GM18505 (cell line): ENCODE results near the gene BAHCC1.

Experiments used
- ATAC-seq: cut with Tn5 transposase; IDR thresholded peaks from one replicate; pipeline ENCODE4 v1.9.1; 2021; ENCODE audit not compliant: unreplicated experiment
- POLR2A ChIP-seq: IDR thresholded peaks from 4 replicates; pipeline ENCODE4 v1.6.1; 2011; ENCODE audit warnings: borderline replicate concordance; ENCODE audit not compliant: insufficient read depth, insufficient read length; ENCODE audit errors: extremely low read depth

Gene BAHCC1

DNA sequence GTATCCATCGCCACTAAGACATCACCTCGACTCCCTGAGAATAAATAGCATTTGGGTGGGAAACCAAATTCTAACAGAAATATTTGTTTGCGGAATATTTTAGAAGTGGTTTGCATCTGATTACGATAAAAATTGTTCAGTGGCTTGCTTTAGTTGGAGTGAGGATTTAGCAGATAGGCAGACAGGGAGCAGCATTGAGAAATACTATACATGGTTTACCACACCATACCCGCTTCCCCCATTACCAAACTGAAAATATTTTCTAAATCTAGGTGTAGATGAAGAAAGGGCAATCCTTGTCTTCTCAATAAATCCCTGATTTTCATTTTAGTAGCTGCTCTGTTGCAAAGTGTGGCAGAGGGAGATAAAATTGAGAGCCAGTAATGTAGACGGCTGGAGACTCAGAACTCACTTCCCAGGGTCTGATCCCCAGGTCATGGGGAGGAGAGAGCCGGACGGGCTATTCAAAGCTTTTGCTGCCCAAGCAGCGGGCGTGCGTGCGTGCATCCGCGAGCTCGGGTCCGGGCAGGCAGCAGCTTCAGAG, 808 bp upstream of the BAHCC1 start:
- TF ChIP-seq POLR2A, result no peak
- ATAC-seq, result no peak

DNA sequence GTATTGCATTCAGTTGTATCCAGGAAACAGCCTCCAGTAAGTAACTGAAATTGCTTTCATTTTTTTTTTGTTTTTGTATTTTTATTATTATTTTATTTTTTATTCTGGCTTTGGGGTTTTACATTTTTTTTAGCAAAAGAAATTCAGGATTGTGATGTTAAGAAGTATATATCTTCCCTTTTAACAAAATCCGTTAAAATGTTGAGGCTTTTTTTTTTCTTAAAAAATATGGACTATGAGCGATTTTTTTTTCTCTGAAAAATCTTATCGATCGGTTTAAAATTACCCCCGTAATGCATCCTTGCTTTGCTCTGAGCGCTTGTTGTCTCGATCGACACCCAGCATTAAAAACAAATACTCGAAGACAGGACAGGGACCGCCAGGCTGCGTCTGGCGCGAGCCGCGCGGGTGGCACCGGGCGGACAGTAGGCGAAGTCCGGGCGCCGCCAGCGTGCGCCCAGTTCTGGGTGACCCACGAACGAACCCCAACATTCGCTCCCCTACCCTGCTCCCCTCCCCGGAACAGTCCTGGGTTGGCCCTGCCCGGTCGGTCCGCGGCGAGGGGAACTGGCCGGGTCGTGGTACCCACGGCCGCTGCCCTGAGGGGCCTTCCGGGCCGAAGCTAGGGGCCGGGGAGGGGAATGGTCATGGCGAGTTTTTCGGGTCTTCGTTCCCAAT, 482 bp downstream of the BAHCC1 start:
- no peak for TF ChIP-seq POLR2A
- ATAC-seq, result no peak

DNA sequence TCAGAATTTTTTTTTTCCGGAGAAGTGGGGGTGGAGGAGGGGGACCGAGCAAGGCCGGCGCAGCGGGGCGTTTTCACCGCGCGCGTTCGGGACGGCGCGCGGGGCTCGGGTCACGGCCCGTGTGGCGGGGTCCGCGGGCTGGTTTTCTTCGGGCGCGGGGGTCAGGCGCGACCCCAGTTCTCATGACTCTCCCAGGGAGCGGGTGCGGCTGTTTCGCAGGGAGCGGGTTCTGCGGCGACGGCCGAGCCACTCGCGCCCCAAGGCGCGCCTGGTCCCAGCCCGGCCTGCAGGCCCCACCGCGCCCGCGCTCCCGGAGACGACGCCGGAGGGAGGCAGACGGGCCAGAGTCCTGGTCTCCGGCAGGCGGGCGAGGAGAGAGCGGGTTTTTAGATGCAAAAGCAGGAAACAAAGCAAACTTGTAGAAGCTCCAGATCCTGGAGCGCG, 1.0 kb downstream of the BAHCC1 start:
- no peak for ATAC-seq
- no peak for TF ChIP-seq POLR2A

DNA sequence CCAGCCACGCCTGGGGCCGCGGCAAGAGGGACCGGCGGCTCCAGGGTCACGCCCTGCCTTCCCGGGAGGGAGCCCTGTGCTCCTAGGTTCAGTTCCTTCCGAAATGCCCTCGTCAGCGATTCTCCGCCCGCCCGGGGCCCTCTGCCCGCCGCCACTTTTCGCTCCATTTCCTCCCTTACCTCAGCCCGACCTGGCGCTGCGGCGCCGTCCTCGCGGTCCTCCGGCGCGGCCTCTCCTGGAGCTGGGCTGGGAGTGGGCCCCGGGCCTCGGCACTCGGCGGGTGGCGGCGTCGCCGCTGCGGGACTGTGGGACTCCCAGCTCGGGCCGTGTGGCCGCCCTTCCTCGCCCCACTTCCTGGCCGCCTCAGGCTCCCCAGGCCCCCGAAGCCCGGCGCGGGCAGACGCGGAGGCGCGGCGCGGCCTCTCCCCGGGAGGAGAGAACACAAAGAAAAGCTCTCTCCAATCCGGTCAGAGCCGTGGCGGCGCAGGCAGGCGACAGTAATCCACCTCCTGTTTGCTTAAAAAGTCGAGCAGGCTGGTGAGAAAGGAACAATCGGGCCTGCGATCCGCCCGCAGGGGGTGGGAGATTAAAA, 1.6 kb downstream of the BAHCC1 start:
- ATAC-seq, result no peak

DNA sequence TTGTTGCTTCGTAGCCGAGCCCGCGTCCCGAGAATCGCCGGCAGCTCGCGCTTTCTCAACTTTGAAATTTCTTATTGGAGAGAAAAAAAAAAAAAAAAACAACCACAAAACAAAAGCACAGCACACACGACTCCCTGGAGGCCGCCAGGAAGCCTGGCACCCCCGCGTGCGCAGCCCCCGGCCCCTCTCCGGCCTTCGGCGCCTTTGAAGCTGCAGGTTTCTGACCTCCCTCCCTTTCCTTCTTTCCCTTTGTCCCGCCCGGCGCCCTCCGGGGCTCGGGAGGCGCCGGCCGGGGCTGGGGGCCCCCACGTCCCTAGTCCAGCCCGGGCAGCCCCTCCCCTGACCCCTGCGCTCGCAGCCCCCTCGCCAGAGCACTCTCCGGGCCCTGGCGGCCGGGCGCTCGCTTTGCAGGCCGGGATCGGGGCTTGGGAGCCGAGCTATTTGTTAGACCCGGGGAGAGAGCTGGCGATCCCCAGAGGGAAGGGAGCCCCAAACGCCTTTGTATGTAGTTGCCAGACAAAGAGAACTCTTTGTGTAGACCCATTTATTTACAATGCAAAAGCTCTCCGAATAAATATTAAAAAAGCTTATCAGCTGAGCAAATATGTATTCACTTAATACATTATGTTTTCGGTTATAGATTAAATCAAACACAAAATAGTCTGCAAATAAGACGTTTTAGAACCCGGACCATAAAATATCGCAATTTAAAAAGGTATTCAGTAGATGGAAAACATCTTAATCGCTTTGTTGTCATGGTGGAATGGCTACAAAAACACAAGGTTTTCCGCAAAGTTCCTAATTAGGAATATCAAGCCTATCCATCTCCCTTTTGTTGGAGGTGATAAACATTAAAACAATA, 2.3 kb downstream of the BAHCC1 start:
- TF ChIP-seq POLR2A, result no peak
- no peak for ATAC-seq

More for the DNA sequence above, 1.6 kb downstream of the BAHCC1 start:
- TF ChIP-seq POLR2A, result no peak

DNA sequence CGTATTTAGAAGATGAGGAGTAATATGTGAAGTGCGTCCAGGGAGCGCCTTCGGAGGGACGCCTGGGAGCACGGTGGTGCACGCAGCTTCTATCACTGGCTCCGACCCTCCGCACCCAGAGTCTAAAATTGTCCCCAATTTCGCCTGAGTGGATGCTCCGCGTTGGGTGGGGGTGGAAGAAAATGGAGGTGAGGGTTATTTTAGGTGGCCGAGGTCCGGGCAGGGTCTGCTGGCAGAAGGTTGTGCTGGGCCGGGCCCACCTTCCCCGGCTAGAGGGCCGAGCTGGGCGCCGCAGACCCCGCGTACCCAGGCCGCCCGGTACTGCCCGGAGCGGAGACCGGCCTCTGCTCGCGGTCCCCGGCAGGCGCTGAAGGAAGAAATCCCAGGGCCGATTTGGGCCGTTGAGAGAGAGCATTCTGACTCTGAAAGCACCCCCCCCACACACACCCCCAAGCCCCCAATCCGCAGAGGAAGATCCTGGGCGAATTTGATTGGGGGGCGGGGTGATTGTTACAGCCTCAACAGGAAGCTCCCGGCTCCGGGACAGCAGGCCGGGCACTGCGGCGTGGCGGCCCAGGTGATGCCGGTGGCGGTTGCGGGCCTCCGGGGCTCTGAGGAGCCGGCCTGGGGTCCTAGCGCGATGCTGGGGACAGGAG, 3.0 kb downstream of the BAHCC1 start:
- no peak for ATAC-seq
- TF ChIP-seq POLR2A, result no peak

DNA sequence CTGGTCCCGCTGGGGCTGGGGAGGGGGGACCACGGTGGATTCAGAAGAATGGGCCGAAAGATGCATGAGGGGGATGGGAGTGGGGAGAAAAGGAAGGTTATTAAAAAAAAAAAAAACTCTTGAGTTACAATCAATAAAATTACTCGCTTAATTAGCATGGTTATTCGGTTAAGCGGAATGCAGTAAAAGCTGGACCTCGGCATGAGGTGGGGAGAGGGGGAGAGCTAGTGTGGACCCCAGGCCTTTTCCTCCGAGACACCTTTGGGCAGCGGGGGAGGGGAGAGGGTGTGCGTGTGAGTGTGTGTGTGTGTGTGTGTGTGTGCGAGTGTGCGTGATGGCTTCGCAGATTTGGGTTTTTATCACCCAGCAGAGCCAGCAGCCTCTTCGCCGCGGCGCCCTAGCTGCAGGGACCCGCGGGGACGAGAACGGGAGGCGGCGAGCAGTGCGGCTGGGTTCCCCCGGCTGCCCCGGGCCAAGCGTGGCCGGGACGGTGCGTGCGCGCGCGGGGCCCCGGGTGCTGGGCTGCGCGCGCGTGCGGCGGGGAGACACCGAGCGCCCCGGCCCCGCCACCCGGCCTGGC, 3.7 kb downstream of the BAHCC1 start:
- no peak for ATAC-seq
- TF ChIP-seq POLR2A, result no peak

DNA sequence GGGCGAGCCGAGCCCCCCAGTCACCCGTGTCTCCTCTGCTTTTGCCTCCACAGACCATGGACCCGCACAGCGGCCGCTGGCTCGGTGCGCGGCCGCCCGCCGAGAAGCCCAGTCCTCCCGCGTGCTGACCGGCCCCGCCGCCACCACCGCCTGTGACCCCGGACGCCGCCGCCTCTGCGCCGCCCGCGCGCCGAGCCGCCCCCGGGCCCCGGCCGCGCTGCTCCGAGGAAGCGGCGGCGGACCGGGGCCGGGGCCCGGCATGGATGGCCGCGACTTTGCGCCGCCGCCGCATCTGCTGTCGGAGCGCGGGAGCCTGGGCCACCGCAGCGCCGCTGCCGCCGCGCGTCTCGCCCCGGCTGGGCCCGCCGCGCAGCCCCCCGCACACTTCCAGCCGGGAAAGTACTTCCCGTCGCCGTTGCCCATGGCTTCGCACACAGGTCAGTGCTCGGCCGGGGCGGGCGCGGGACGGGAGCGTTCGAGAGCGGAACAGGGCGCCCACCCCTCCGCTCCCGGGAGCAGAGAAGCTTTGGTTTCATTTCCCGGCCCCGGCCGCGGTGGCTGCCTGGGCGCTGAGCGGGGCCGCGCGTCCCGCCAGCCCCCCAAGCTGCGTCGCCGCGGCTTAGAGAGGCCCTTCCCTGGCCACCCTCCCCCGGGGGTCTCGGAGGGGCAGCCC, 4.4 kb downstream of the BAHCC1 start:
- no peak for ATAC-seq
- no peak for TF ChIP-seq POLR2A

DNA sequence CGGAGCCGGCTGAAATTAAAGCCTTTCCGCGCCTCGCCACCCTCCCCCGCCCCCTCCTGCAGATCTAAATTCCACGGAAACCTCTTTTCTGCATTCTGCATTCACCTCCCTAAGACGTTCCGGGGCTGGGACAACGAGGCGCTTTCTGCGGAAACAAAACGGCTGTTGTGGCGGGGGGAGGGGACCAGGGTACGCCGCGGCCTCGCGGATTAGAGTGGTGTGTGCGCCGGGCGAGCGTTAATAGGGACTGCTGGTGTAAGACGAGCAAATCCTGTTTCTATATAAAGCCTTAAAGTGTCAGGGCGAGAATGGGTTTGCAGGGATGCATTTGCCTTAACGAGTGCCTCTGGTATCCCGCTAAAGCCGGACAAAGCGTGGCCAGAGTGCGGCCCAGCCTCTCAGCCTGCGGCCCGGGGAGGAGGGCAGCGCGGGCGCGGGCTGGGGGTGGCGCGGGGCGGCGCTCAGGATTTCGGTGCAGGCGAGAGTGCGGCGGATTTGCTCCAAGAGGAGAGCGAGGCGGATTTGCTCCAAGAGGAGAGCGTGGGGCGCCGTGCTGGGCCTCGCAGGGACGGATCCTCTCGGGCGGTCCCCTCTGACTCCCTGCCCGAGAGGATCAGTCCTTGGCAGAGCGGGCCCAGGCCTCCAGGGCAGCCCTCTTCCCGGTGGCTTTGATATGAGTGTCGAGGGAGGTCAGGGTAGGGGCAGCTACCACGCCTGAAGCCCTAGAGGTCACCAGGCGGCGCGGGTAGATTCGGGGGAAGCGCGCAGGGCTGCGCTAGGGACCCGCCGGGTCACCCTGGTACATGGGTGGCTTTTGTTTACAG, 5.1 kb downstream of the BAHCC1 start:
- ATAC-seq, result no peak
- no peak for TF ChIP-seq POLR2A

DNA sequence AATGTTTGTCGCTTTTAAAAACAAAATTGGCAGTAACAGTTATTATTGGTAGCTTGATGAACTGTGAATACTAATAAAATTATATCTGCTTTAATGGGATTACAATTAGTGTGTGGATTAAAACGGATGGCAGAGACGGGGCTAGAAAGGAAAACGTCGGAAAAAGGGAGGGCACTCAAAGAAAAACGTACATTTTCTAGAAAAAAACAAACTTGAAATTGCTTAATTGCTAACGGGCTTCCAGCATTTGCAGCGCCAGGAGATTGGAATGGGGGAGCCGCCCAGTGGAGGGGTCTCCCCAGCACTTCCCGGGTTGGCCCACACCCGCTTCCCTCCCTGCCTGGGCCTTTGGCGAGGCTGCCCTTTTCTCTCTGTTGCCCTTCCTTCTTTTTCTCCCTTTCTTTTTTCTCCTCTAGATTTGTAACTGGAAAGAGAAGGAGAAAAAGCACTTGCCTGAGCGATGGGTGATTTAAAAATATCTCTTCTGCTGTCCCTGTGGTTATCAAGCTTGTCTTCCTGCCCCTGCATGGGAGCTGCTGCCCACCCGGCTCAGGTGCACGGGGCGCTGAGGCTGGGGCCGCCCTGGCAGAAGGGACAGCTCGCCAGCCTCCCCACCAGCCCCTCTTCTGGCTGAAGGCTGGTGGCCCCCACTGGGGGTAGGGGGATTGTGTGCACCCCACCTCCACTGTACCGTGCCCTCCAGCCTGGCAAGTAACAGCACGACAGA, 5.9 kb downstream of the BAHCC1 start:
- no peak for ATAC-seq
- TF ChIP-seq POLR2A, result no peak
